Stimulated activated CD4-positive, alpha-beta T cell treated with anti-CD3 and anti-CD28 coated beads, Interleukin-2, amount 100 ng/mL, for 4 hours (primary cell): ENCODE data around the gene ACSL5.

Source experiments
- DNase-seq: peaks from one replicate; pipeline ENCODE4 v3.0.0-alpha.2; 2020; ENCODE audit warnings: low read depth

The ACSL5 gene

GRCh38 chr10:112373912-112374338 lies at the start of gene ACSL5:
Gene ACSL5, plus strand, starts transcription at chr10:112374116. Its CDS starts 20,831 bp downstream, at chr10:112394947.
- no peak for DNase-seq

GRCh38 chr10:112327678-112328077 lies 46.2 kb upstream of the ACSL5 start:
- DNase-seq, result no peak

- DNase-seq, result no peak
Observed at GRCh38 chr10:112330162-112330561, 43.8 kb upstream of the ACSL5 start.

- DNase-seq, result no peak
Observed at GRCh38 chr10:112330607-112331160, 43.2 kb upstream of the ACSL5 start.

GRCh38 chr10:112332022-112332421 lies 41.9 kb upstream of the ACSL5 start:
- DNase-seq, result no peak

- no peak for DNase-seq
Observed at GRCh38 chr10:112332509-112333228, 41.2 kb upstream of the ACSL5 start.

- DNase-seq, result no peak
Observed at GRCh38 chr10:112333452-112333851, 40.5 kb upstream of the ACSL5 start.

- DNase-seq, result no peak
Observed at GRCh38 chr10:112335111-112335867, 38.6 kb upstream of the ACSL5 start.

- DNase-seq, result no peak
Observed at GRCh38 chr10:112335868-112336265, 38.0 kb upstream of the ACSL5 start.

- no peak for DNase-seq
Observed at GRCh38 chr10:112336556-112337201, 37.2 kb upstream of the ACSL5 start.

GRCh38 chr10:112338957-112339356 lies 35.0 kb upstream of the ACSL5 start:
- DNase-seq, result no peak

- DNase-seq, result no peak
Observed at GRCh38 chr10:112340601-112341000, 33.3 kb upstream of the ACSL5 start.

GRCh38 chr10:112343056-112343806 lies 30.7 kb upstream of the ACSL5 start:
- no peak for DNase-seq

GRCh38 chr10:112344261-112344660 lies 29.7 kb upstream of the ACSL5 start:
- DNase-seq, result no peak

- no peak for DNase-seq
Observed at GRCh38 chr10:112345202-112345601, 28.7 kb upstream of the ACSL5 start.

GRCh38 chr10:112345743-112346142 lies 28.2 kb upstream of the ACSL5 start:
- no peak for DNase-seq

GRCh38 chr10:112346774-112347173 lies 27.1 kb upstream of the ACSL5 start:
- no peak for DNase-seq

GRCh38 chr10:112347709-112348671 lies 25.9 kb upstream of the ACSL5 start:
- DNase-seq, result no peak

GRCh38 chr10:112348759-112349158 lies 25.2 kb upstream of the ACSL5 start:
- no peak for DNase-seq

- no peak for DNase-seq
Observed at GRCh38 chr10:112349521-112350085, 24.3 kb upstream of the ACSL5 start.
